ENCODE measurements around the gene CRYBG1.
"Not testable (repeated sequence)": the region's sequence is repeated elsewhere in the genome, so short reads cannot be mapped to it uniquely, and the experiment has no call there.

The CRYBG1 gene

DNA sequence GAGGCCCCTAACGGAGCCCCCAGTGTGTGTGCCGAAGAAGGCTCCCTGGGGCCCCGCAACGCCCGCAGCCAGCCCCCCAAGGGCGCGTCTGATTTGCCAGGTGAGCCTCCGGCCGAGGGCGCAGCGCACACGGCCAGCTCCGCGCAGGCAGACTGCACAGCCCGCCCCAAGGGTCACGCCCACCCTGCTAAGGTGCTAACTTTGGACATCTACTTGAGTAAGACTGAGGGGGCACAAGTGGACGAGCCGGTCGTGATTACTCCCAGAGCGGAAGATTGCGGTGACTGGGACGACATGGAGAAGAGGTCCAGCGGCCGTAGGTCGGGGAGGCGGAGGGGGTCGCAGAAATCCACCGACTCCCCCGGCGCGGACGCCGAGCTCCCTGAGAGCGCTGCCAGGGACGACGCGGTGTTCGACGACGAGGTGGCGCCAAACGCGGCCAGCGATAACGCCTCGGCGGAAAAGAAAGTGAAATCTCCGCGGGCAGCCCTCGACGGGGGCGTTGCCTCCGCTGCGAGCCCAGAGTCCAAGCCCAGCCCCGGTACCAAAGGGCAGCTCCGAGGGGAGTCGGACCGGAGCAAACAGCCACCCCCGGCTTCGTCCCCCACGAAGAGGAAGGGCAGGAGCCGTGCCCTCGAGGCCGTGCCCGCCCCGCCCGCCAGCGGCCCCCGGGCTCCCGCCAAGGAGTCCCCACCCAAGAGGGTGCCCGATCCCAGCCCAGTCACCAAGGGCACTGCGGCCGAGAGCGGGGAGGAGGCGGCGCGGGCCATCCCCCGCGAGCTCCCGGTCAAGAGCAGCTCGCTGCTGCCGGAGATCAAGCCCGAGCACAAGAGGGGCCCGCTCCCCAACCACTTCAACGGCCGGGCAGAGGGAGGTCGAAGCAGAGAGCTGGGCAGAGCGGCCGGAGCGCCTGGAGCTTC is 151.8 kb downstream of the CRYBG1 start:
- FAIRE-seq (peak; percentile 93), DNase-seq (ENCODE audit: insufficient read length, low spot score) (peak; percentile 56)
- TF ChIP-seq POU2F2 (IDR thresholded peaks at IDR 0.05; ENCODE audit: low read depth, low read length) (no peak), POLR2AphosphoS5 (IDR thresholded peaks at IDR 0.05; ENCODE audit: low read depth, low read length) (0 out of 2 replicates have a peak, but pooled peaks have one; percentile 37), TAF1 (IDR thresholded peaks at IDR 0.05; ENCODE audit: low read depth, low read length) (no peak)

- TF ChIP-seq POLR2AphosphoS5 (IDR thresholded peaks at IDR 0.05; ENCODE audit: low read depth, low read length), result no peak
- no peak for TF ChIP-seq POLR2A (IDR thresholded peaks at IDR 0.05; ENCODE audit: low read depth, low read length)
- TF ChIP-seq SPI1 (IDR thresholded peaks at IDR 0.05; ENCODE audit: low read depth, low read length), result no peak
- DNase-seq (ENCODE audit: insufficient read length, low spot score) (no peak), FAIRE-seq (peak; percentile 61)
Measured at GRCh38 chr6:106512968-106513574, 152.6 kb downstream of the CRYBG1 start.

DNA sequence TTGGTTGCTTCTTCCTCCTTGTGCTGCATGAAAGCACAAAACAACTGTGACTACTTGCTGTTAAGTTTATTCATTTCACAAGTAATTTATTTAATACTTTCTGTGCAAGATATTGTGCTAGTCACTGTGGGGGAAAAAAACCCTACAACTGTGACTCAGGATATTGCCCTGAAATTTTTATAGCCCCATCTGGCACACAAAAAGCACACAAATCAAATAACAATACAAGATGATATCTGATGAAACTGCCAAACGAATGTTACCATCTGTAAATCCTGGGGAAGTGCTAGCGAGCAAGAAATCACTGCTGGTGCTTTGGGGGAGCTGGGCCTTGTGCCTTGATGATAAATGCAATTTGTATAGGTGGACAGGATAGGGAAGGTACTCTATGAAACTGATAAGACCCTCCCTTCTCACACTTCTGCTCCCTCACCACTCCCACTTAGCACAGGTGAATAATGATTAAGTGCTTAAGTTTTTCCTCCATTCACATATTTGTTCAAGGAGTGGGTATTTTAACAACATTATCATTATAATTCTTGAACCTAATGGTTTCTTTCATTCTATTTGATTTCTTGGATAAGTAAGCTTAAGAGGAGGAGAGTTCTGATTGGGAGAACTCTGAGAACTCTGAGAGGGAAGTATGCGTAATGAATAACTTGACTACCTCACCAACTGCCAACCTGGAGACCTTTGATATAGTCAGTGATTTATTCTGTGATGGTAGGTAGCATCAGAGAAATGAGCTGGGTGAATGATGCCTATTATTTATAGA is 153.5 kb downstream of the CRYBG1 start:
- no peak for DNase-seq (ENCODE audit: insufficient read length, low spot score)
- TF ChIP-seq POLR2AphosphoS5 (IDR thresholded peaks at IDR 0.05; ENCODE audit: low read depth, low read length) (no peak), TAF1 (IDR thresholded peaks at IDR 0.05; ENCODE audit: low read depth, low read length) (no peak)
- peak; percentile 28 for FAIRE-seq

DNA sequence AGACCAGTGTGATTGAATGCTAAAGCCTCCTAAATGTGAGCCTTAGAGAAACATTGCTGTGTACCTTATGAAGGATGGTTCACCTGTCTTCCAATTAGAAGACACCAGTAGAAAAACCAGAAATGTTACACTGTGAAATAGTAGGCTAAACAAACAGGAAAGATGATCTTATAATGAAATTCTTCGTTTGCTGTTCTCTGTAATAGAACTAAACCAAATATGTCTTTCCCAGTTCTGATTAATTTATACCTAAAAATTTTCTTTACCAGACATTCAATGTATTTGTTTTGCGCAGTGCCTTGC is 154.0 kb downstream of the CRYBG1 start:
- no peak for TF ChIP-seq POLR2AphosphoS5 (IDR thresholded peaks at IDR 0.05; ENCODE audit: low read depth, low read length)
- no peak for TF ChIP-seq TAF1 (IDR thresholded peaks at IDR 0.05; ENCODE audit: low read depth, low read length)
- TF ChIP-seq SPI1 (IDR thresholded peaks at IDR 0.05; ENCODE audit: low read depth, low read length), result no peak
- no peak for TF ChIP-seq POU2F2 (IDR thresholded peaks at IDR 0.05; ENCODE audit: low read depth, low read length)
- no peak for TF ChIP-seq POLR2A (IDR thresholded peaks at IDR 0.05; ENCODE audit: low read depth, low read length)
- TF ChIP-seq PAX5 (IDR thresholded peaks at IDR 0.05; ENCODE audit: insufficient read depth, low read length, severe bottlenecking), result no peak
- DNase-seq (ENCODE audit: insufficient read length, low spot score) (no peak), FAIRE-seq (no peak)

DNA sequence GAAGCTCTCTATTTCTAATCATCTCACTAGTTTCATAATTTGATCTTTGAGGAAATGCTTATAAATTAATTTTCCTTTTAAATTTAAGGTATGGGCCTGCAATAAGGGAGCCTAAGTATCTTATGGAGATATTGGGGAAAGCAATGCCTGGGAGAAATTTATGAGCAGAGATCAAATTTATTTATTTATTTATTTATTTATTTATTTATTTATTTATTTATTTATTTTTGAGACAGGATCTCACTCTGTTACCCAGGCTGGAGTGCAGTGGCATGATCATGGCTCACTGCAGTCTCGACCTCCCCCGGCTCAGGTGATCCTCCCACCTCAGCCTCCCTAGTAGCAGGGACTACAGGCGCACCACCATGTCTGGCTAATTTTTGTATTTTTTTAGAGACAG is 155.1 kb downstream of the CRYBG1 start:
- DNase-seq (ENCODE audit: insufficient read length, low spot score); FAIRE-seq: not testable (repeated sequence)

GRCh38 chr6:106516616-106517015 is 156.1 kb downstream of the CRYBG1 start:
- peak; percentile 20 for FAIRE-seq
- DNase-seq (ENCODE audit: insufficient read length, low spot score), result no peak

GRCh38 chr6:106517706-106518105 is 157.2 kb downstream of the CRYBG1 start:
- DNase-seq (ENCODE audit: insufficient read length, low spot score), result no peak
- TF ChIP-seq PAX5 (IDR thresholded peaks at IDR 0.05; ENCODE audit: insufficient read depth, low read length, severe bottlenecking) (no peak), POLR2AphosphoS5 (IDR thresholded peaks at IDR 0.05; ENCODE audit: low read depth, low read length) (no peak), SPI1 (IDR thresholded peaks at IDR 0.05; ENCODE audit: low read depth, low read length) (no peak), POU2F2 (IDR thresholded peaks at IDR 0.05; ENCODE audit: low read depth, low read length) (no peak), POLR2A (IDR thresholded peaks at IDR 0.05; ENCODE audit: low read depth, low read length) (no peak), TAF1 (IDR thresholded peaks at IDR 0.05; ENCODE audit: low read depth, low read length) (no peak)
- FAIRE-seq, result no peak

More at GRCh38 chr6:106516616-106517015, 156.1 kb downstream of the CRYBG1 start:
- no peak for TF ChIP-seq POLR2A (IDR thresholded peaks at IDR 0.05; ENCODE audit: low read depth, low read length)
- no peak for TF ChIP-seq TAF1 (IDR thresholded peaks at IDR 0.05; ENCODE audit: low read depth, low read length)
- no peak for TF ChIP-seq POLR2AphosphoS5 (IDR thresholded peaks at IDR 0.05; ENCODE audit: low read depth, low read length)
- TF ChIP-seq PAX5 (IDR thresholded peaks at IDR 0.05; ENCODE audit: insufficient read depth, low read length, severe bottlenecking), result no peak
- no peak for TF ChIP-seq POU2F2 (IDR thresholded peaks at IDR 0.05; ENCODE audit: low read depth, low read length)
- no peak for TF ChIP-seq SPI1 (IDR thresholded peaks at IDR 0.05; ENCODE audit: low read depth, low read length)

GRCh38 chr6:106518748-106519147 is 158.2 kb downstream of the CRYBG1 start:
- no peak for TF ChIP-seq POLR2A (IDR thresholded peaks at IDR 0.05; ENCODE audit: low read depth, low read length)
- TF ChIP-seq PAX5 (IDR thresholded peaks at IDR 0.05; ENCODE audit: insufficient read depth, low read length, severe bottlenecking), result no peak
- TF ChIP-seq POLR2AphosphoS5 (IDR thresholded peaks at IDR 0.05; ENCODE audit: low read depth, low read length), result no peak
- FAIRE-seq (no peak), DNase-seq (ENCODE audit: insufficient read length, low spot score) (no peak)

- DNase-seq (ENCODE audit: insufficient read length, low spot score) (no peak), FAIRE-seq (peak; percentile 96)
- TF ChIP-seq POU2F2 (IDR thresholded peaks at IDR 0.05; ENCODE audit: low read depth, low read length) (peak; percentile 86), PAX5 (IDR thresholded peaks at IDR 0.05; ENCODE audit: insufficient read depth, low read length, severe bottlenecking) (peak; percentile 40), TAF1 (IDR thresholded peaks at IDR 0.05; ENCODE audit: low read depth, low read length) (peak; percentile 72), POLR2A (IDR thresholded peaks at IDR 0.05; ENCODE audit: low read depth, low read length) (no peak; the same call in 1 of the 2 replicates), SPI1 (IDR thresholded peaks at IDR 0.05; ENCODE audit: low read depth, low read length) (peak; percentile 67), POLR2AphosphoS5 (IDR thresholded peaks at IDR 0.05; ENCODE audit: low read depth, low read length) (peak; percentile 64)
Measured at GRCh38 chr6:106519460-106520394, 159.2 kb downstream of the CRYBG1 start.
